Activated CD4-positive, alpha-beta memory T cell treated with anti-CD3 and anti-CD28 coated beads for 36 hours (primary cell): ENCODE measurements around the gene CHST11. TPM values are rescaled to one million over a fixed set of nuclear protein-coding genes. Genes with fewer than 3 reads are reported as not detected.

Source experiments
- CTCF ChIA-PET: fragments of 350-600 bp; sonication (Branson Sonifier 250); formaldehyde crosslinking; loops from one replicate; lab custom pipeline; 2021; ENCODE audit warnings: antibody characterized with exemption, inconsistent platforms; lab: Charles Lee
- POLR2A ChIA-PET: fragments of 350-600 bp; sonication (Branson Sonifier 250); formaldehyde crosslinking; loops from one replicate; lab custom pipeline; 2021; ENCODE audit warnings: antibody characterized with exemption; lab: Charles Lee
- DNase-seq: peaks from one replicate; pipeline ENCODE4 v3.0.0-alpha.2; 2020
- H3K27ac Mint-ChIP-seq: one replicate; pipeline ENCODE4 v1.8.0; 2021; ENCODE audit warnings: mixed read lengths
- H3K27me3 Mint-ChIP-seq: one replicate; pipeline ENCODE4 v1.8.0; 2021; ENCODE audit warnings: mixed read lengths
- H3K36me3 Mint-ChIP-seq: one replicate; pipeline ENCODE4 v1.8.0; 2021; ENCODE audit warnings: mixed read lengths
- H3K4me1 Mint-ChIP-seq: one replicate; pipeline ENCODE4 v1.8.0; 2021; ENCODE audit warnings: low read depth, mixed read lengths
- H3K4me3 Mint-ChIP-seq: one replicate; pipeline ENCODE4 v1.8.0; 2021; ENCODE audit warnings: mild to moderate bottlenecking, mixed read lengths
- H3K9me3 Mint-ChIP-seq: one replicate; pipeline ENCODE4 v1.8.0; 2021; ENCODE audit warnings: mixed read lengths
- intact Hi-C: fragments of 100-400 bp; cut with micrococcal nuclease; formaldehyde crosslinking; loops from one replicate; pipeline ENCODE4 v1.15.1; 2023
- total RNA-seq, 2 experiments: library from RNA; stranded (reverse); gene quantifications; one replicate each; pipeline ENCODE4 v1.2.3, GENCODE V29; 2021

The CHST11 gene
- total RNA-seq, 2 experiments from 2014 or later: 58.3 to 59.0 TPM

DNA sequence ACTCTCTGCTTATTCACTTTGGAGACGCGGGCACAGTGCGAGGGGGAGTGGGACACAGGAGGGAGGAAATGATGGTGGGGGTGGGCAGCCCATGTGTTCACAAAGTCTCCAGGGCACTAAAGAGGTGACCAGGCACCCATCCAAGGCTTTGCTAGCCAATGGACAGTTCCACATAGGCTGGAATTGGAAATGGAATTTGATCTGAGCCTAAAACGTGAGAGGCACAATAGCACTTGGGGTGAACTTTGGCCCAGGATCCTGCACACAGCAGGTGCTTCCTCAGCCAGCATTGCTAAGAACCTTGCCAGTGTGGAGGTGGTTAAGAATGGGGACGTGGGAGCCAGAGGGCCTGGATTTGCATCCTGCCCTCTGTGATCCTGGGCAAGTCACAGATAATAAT is 193.8 kb downstream of the CHST11 start:
- Mint-ChIP-seq H3K27ac (no peak overlapping the region), H3K36me3 (peaks cover 13% of the 10 kb centered on the region), H3K4me3 (no peak overlapping the region), H3K27me3 (no peaks in the 10 kb centered on the region), H3K4me1 (peaks cover 33% of the 10 kb centered on the region), H3K9me3 (peaks cover 2% of the 10 kb centered on the region)
- no peak for DNase-seq
- CTCF ChIA-PET: interaction anchor here (1.6 kb wide), 1 partner anchor 12 kb away, joined by 4 read pairs; no protein-coding TSS in a partner anchor
- intact Hi-C loops: no loop called here
- POLR2A ChIA-PET: no interaction called here

DNA sequence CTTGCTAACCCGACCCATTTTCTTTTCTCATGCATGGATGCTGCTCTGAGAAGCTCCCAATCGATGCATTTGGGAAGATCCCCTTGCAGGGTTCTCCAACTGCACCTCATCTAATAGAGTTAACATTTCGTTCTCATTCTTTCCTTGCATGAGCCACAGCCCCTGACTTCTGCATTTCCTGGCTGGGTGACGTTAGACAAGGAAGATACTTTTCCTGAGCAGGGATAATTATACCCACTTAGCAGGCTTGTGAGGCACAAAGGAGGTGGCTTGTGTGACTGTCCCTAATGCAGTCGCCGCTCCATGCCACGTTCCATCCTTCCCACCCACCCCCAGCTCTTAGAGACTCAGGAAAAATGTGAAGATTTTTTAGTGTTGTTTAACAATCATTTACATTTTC is 195.1 kb downstream of the CHST11 start:
- intact Hi-C loops: no loop called here
- Mint-ChIP-seq H3K4me3 (no peak overlapping the region), H3K27ac (no peak overlapping the region), H3K9me3 (no peaks in the 10 kb centered on the region), H3K27me3 (no peaks in the 10 kb centered on the region), H3K36me3 (peaks cover 3% of the 10 kb centered on the region), H3K4me1 (peaks cover 31% of the 10 kb centered on the region)
- ChIA-PET CTCF (interaction anchor here (1.2 to 1.6 kb wide), 4 partner anchors 13 to 270 kb away, joined by 3 to 8 read pairs (median 4); no protein-coding TSS in a partner anchor), POLR2A (no interaction called here)
- no peak for DNase-seq

DNA sequence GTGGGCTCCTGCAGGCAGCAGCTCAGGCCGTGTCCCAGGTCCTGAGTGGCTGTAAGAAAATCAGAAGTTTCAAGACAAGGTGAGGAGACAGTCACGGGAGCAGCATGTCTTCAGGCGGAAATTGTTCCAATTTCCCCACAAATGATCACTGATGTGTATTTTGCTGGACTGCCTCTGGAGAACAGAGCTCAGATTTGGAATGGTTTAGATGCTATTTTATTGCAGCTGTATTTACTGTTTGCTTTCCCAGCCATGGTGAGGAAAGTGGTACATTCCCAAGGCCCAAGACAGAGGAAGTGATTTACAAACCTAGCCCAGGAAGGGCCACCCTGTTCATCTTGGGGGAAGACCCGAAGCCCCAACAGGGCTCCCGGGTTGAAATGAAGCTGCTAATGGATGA is 195.6 kb downstream of the CHST11 start:
- H3K36me3 Mint-ChIP-seq: peaks cover 2% of the 10 kb centered on the region
- no peaks in the 10 kb centered on the region for H3K27me3 Mint-ChIP-seq
- POLR2A ChIA-PET: no interaction called here
- DNase-seq: no peak
- no peaks in the 10 kb centered on the region for H3K9me3 Mint-ChIP-seq
- peaks cover 31% of the 10 kb centered on the region for H3K4me1 Mint-ChIP-seq
- H3K4me3 Mint-ChIP-seq: no peak overlapping the region
- H3K27ac Mint-ChIP-seq: no peak overlapping the region
- intact Hi-C loops: no loop called here
- CTCF ChIA-PET: interaction anchor here (0.8 to 1.6 kb wide), 6 partner anchors 13 to 271 kb away, joined by 3 to 8 read pairs (median 4); no protein-coding TSS in a partner anchor

DNA sequence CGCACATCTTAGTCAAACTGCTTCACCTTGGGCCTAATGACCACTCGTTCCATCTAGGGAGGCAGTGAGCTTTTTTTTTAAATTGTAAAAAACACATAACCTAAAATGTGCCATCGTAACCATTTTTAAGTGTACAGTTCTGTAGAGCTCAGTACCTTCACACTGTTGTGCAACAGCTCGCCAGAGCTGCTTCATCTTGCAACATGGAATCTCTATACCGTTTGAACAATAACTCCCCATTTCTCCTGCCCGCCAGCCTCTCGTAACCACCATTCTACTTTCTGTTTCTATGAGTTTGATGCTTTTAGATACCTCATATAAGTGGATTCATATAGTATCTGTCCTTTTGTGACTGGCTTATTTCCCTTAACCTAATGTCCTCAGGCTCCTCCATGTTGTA is 196.2 kb downstream of the CHST11 start:
- Mint-ChIP-seq H3K9me3 (no peaks in the 10 kb centered on the region), H3K4me3 (no peak overlapping the region), H3K36me3 (no peaks in the 10 kb centered on the region), H3K4me1 (peaks cover 27% of the 10 kb centered on the region), H3K27ac (no peak overlapping the region), H3K27me3 (no peaks in the 10 kb centered on the region)
- ChIA-PET POLR2A (no interaction called here), CTCF (interaction anchor here (0.8 to 1.4 kb wide), 5 partner anchors 15 to 271 kb away, joined by 3 to 8 read pairs (median 4); no protein-coding TSS in a partner anchor)
- no peak for DNase-seq
- intact Hi-C loops: no loop called here

DNA sequence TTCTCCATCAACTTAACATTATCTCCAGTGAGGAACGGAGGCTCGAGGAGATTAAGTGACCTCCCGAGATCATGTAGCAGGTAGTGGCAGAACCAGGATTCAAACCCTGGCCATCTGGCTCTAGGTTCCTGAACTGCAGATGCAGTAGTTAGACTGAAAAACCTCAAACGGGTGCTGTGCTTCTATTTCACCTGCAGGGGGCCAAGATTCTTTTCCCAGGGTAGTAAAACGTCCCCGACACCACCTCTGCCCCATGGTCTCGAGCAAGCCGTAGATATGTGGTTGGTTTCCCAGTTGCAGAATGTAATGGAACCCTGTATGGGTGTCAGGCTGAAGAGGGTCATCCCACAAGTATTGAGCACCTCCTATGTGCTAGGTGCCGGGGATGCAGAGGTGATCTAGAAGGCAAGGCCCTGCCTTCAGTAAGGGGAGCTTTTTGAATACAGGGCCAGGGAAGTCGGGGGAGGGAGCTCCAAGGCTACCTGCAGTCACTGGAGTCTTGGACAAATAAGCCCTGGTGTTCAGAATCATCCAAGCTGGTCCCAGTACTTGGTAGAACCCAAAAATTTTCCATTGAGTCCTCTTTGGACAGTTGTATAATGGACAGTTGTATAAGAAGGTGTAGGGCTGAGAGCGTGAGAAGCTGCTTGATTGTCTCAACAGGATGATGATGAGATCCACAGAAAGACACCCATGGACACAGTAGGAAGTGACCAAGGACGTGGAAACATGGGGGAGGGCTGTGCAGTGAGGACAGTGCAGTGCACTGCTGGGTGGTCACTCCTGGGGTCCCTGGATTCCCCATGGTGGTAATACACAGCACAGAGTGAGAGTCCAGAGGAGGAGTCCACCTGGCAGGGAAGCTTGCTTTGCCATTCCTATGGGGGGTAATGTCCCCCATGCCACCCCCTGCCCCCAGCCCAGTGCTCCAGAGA is 197.2 kb downstream of the CHST11 start:
- Mint-ChIP-seq H3K27me3 (no peaks in the 10 kb centered on the region), H3K36me3 (no peaks in the 10 kb centered on the region), H3K4me3 (no peak overlapping the region), H3K9me3 (no peaks in the 10 kb centered on the region), H3K27ac (no peak overlapping the region), H3K4me1 (peaks cover 18% of the 10 kb centered on the region)
- ChIA-PET POLR2A (no interaction called here), CTCF (interaction anchor here (0.8 to 2.0 kb wide), 12 partner anchors 8 to 272 kb away, joined by 3 to 8 read pairs (median 3); no protein-coding TSS in a partner anchor)
- DNase-seq: peak; percentile 20
- intact Hi-C loops: no loop called here

DNA sequence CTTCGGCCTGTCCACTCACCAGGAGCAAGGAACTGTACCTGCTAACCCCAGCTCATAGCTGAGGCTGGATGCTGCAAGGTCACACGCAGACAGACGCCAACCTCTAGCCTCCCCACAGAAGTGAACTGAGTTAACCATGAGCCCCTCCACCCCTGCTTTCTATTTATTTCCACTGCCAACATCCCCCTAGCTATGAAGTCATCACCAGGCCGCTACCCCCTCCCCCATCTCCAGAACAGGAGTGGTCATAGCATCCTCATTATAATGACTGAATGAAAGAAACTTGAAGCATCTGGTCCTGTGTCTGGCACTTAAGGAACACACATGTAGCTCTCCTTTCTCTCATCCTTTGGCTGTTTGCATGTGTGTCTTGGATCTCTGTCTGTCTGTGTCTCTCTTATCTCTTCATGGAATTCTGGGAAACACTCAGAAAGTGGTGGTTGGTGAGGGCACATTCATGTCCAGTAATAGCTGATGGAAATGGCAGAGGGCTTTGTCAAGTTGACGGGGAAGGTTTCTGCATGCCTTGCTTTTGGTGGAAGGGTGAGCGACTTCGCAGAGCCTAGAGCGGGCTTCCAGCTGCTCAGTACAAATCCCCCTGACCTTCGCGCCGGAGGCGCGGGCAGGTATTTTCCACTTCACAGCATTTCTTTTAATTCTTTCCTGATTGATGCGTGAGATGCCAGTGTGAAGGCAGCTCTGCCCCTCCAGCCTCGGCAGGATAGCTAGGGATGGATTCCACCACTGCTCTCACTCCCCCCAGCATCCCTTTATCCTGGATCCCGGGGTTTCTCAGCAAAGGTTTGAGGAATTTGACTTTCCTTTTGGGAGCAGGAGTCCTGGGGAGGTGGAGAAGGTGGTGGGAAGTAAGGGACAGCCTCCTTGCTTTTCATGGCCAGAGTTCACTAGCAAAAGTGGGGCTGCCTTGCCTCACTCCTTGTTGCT is 198.2 kb downstream of the CHST11 start:
- intact Hi-C loops: no loop called here
- POLR2A ChIA-PET: no interaction called here
- Mint-ChIP-seq H3K27ac (no peak overlapping the region), H3K27me3 (no peaks in the 10 kb centered on the region), H3K4me3 (no peak overlapping the region), H3K36me3 (no peaks in the 10 kb centered on the region), H3K4me1 (peaks cover 18% of the 10 kb centered on the region), H3K9me3 (no peaks in the 10 kb centered on the region)
- CTCF ChIA-PET: interaction anchor here (0.6 to 2.0 kb wide), 13 partner anchors 7 to 273 kb away, joined by 3 to 8 read pairs (median 3); no protein-coding TSS in a partner anchor
- no peak for DNase-seq

DNA sequence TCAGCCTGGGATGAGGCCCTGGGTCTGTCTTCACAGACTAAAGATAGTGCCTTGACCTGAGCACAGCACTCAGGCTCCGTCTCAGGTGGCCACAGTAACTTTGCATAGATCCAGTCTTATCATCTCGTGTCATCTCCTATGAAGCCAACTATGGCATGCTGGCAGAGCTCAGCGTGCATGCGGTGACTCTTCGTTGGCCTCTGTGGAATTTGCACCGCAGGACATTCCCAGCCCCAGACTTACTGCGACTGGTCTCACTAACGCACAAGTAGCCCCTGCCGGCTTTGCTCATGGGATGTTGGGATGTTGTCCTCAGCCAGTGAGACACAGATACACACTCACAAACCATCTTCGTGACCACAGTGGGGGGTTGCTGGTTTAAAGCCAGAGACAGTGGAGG is 199.6 kb downstream of the CHST11 start:
- DNase-seq: no peak
- H3K4me1 Mint-ChIP-seq: peaks cover 25% of the 10 kb centered on the region
- H3K27ac Mint-ChIP-seq: no peak overlapping the region
- ChIA-PET CTCF (no interaction called here), POLR2A (no interaction called here)
- no peak overlapping the region for H3K4me3 Mint-ChIP-seq
- H3K36me3 Mint-ChIP-seq: no peaks in the 10 kb centered on the region
- intact Hi-C loops: no loop called here
- no peaks in the 10 kb centered on the region for H3K9me3 Mint-ChIP-seq
- no peaks in the 10 kb centered on the region for H3K27me3 Mint-ChIP-seq

DNA sequence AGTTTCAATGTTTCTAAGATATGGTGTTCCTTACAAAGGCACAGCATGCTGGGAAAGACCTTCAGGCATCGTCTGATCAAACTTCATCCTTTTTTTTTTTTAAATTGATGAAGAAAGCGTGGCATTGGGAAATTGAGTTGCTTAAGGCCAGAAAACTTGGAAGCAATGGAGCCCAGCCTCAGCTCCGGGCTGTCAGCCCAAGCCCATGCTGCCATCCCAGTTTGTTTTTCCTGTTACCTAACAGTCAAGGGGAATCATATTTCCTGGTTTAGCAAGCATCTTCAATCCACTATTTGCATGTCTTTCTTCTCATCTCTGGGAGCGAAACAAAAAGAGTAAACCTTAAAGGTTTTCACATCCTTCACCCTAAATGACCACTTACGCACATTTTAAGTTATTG is 200.2 kb downstream of the CHST11 start:
- intact Hi-C loops: no loop called here
- H3K27ac Mint-ChIP-seq: no peak overlapping the region
- DNase-seq: no peak
- H3K27me3 Mint-ChIP-seq: no peaks in the 10 kb centered on the region
- no peaks in the 10 kb centered on the region for H3K9me3 Mint-ChIP-seq
- peaks cover 28% of the 10 kb centered on the region for H3K4me1 Mint-ChIP-seq
- H3K4me3 Mint-ChIP-seq: no peak overlapping the region
- ChIA-PET POLR2A (no interaction called here), CTCF (no interaction called here)
- H3K36me3 Mint-ChIP-seq: no peaks in the 10 kb centered on the region

DNA sequence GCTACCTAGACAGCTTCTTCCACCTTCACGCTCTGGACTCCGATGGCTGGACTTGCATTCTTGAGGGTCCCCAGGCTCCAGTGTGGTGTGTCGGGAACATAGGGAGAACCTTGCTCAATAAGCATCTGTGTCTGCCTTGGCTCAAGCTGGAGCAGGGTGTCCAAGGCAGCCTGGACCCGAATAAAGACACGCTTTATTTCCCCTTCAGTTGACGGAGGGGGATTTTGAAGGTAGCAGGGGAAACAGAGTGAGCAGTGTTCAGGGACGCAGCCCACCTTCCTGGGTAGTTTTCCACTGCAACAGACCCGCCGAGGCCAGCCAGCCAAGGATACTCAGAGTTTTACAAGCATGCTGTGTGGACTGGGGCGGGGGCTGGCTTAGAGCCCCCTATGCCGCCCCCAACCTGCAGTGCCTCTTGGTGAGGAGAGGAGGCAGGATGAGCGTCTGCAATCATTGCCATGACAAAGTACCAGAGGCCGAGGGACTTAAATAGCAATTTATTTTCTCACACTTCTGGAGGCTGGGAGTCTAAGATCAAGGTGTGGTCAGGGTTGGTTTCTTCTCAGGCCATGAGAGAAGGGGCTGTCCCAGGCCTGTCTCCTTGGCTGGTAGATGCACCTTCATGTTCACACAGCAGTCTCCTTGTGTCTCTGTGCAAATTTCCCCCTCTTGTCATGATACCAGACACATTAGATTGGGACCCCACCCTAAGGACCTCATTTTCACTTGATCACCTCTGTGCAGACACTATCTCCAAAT is 201.2 kb downstream of the CHST11 start:
- Mint-ChIP-seq H3K9me3 (no peaks in the 10 kb centered on the region), H3K27me3 (no peaks in the 10 kb centered on the region), H3K4me3 (no peak overlapping the region), H3K27ac (no peak overlapping the region), H3K4me1 (peaks cover 33% of the 10 kb centered on the region), H3K36me3 (no peaks in the 10 kb centered on the region)
- POLR2A ChIA-PET: no interaction called here
- CTCF ChIA-PET: interaction anchor here (2.4 kb wide), 1 partner anchor 276 kb away, joined by 8 read pairs; no protein-coding TSS in a partner anchor
- intact Hi-C loops: no loop called here
- no peak for DNase-seq

DNA sequence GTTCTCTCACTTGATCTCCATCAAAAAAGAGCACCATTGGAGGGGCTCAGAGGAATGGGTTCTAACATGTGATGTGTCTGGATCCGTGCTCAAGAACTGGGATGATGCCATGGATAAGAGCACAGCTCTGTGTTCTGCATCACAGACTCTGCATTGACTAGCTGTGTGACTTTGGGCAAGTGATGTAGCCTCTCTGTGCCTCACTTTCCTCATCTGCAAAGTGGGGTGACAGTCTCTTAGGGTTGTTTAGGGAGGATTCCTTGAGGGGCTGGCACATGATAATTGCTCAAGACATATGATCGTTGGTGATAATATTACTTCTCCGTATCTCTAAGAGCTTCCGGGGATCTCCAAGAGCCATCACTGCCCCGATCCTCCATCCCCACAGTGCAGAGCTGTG is 202.3 kb downstream of the CHST11 start:
- H3K4me3 Mint-ChIP-seq: no peak overlapping the region
- no peaks in the 10 kb centered on the region for H3K36me3 Mint-ChIP-seq
- H3K4me1 Mint-ChIP-seq: peaks cover 26% of the 10 kb centered on the region
- H3K9me3 Mint-ChIP-seq: no peaks in the 10 kb centered on the region
- ChIA-PET CTCF (interaction anchor here (0.8 to 2.4 kb wide), 2 partner anchors 11 to 277 kb away, joined by 4 to 8 read pairs; no protein-coding TSS in a partner anchor), POLR2A (no interaction called here)
- DNase-seq: no peak
- H3K27me3 Mint-ChIP-seq: no peaks in the 10 kb centered on the region
- intact Hi-C loops: no loop called here
- no peak overlapping the region for H3K27ac Mint-ChIP-seq

DNA sequence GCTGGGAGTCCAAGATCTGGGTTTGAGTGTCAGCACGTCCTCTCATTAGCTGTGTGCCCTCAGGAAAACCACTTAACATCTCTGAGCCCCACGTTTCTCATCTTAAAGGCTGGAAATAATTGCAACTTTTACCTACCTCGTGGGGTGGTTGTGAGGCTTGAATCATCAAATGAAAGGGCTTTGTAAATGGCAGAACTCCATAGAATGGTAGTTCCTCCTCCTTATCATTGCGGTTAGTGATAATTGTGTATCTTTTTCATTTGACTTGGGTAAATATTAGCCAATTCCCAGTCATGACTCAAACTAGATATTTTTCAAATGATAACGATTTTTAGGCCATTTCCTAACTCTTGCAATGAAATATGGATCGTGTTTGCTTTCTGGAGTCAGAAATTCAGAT is 205.5 kb downstream of the CHST11 start:
- Mint-ChIP-seq H3K9me3 (no peaks in the 10 kb centered on the region), H3K27ac (no peak overlapping the region), H3K36me3 (peaks cover 3% of the 10 kb centered on the region), H3K4me3 (no peak overlapping the region), H3K4me1 (peaks cover 35% of the 10 kb centered on the region), H3K27me3 (no peaks in the 10 kb centered on the region)
- CTCF ChIA-PET: interaction anchor here (0.7 kb wide), 1 partner anchor 8 kb away, joined by 3 read pairs; no protein-coding TSS in a partner anchor
- DNase-seq: no peak
- intact Hi-C loops: no loop called here
- POLR2A ChIA-PET: no interaction called here
